Inferior parietal cortex (tissue), 1 donor: ENCODE data around the gene DLD.

Source experiments
- DNase-seq: peaks from one replicate; pipeline ENCODE4 v3.0.0-alpha.2; 2016; ENCODE audit errors: extremely low spot score

DLD gene

GRCh38 chr7:107969856-107970255 lies 78.9 kb downstream of the DLD start:
- DNase-seq, result no peak
